Stimulated activated CD4-positive, alpha-beta T cell treated with anti-CD3 and anti-CD28 coated beads, TNF-alpha, amount 100 ng/mL, for 24 hours (primary cell): ENCODE data around the gene CNDP1.
"Not testable (repeated sequence)": the region's sequence is repeated elsewhere in the genome, so short reads cannot be mapped to it uniquely, and the experiment has no call there.

Source experiments
- DNase-seq, 3 experiments: peaks; one replicate each; pipeline ENCODE4 v3.0.0-alpha.2; 2020; ENCODE audit warnings: low read depth in 3 of 3

CNDP1 gene

GRCh38 chr18:74520096-74520833 is 14.0 kb upstream of the CNDP1 start:
- DNase-seq = no peak

GRCh38 chr18:74521068-74521725 is 13.1 kb upstream of the CNDP1 start:
- DNase-seq = no peak

- DNase-seq = no peak
These were observed 11.4 kb upstream of the CNDP1 start for GRCh38 chr18:74522635-74523548.

GRCh38 chr18:74524097-74524496 is 10.2 kb upstream of the CNDP1 start:
- no peak for DNase-seq

- not testable (repeated sequence) for DNase-seq
These were observed 9.4 kb upstream of the CNDP1 start for GRCh38 chr18:74524915-74525314.

GRCh38 chr18:74525741-74526140 is 8.6 kb upstream of the CNDP1 start:
- DNase-seq = no peak

GRCh38 chr18:74526488-74526887 is 7.8 kb upstream of the CNDP1 start:
- DNase-seq = no peak

GRCh38 chr18:74528478-74528877 is 5.8 kb upstream of the CNDP1 start:
- DNase-seq = no peak

GRCh38 chr18:74528913-74529312 is 5.4 kb upstream of the CNDP1 start:
- no peak for DNase-seq

GRCh38 chr18:74529378-74529777 is 4.9 kb upstream of the CNDP1 start:
- no peak for DNase-seq

- no peak for DNase-seq
These were observed 4.3 kb upstream of the CNDP1 start for GRCh38 chr18:74529811-74530583.

- no peak for DNase-seq
These were observed 3.8 kb upstream of the CNDP1 start for GRCh38 chr18:74530584-74530862.

- DNase-seq = no peak
These were observed 3.3 kb upstream of the CNDP1 start for GRCh38 chr18:74531043-74531442.

- DNase-seq = no peak
These were observed 1.7 kb upstream of the CNDP1 start for GRCh38 chr18:74532511-74533025.

- DNase-seq = no peak
These were observed 634 bp upstream of the CNDP1 start for GRCh38 chr18:74533666-74534065.

- no peak for DNase-seq
These were observed 815 bp downstream of the CNDP1 start for GRCh38 chr18:74534981-74535649.

GRCh38 chr18:74539289-74539688 is 5.0 kb downstream of the CNDP1 start:
- no peak for DNase-seq

- DNase-seq = no peak
These were observed 6.5 kb downstream of the CNDP1 start for GRCh38 chr18:74540652-74541421.

- DNase-seq = no peak
These were observed 7.6 kb downstream of the CNDP1 start for GRCh38 chr18:74541703-74542555.
